KMS-11 (cell line): ENCODE measurements around the gene RNASE9.

Experiments used
- H2AFZ ChIP-seq: fragments of 200-600 bp; sonication (generic); 2 replicates; pipeline ENCODE4 v1.6.1; 2016; ENCODE audit warnings: antibody characterized with exemption, mixed run types, low read depth
- H3K27ac ChIP-seq: fragments of 200-600 bp; sonication (generic); 2 replicates; pipeline ENCODE4 v1.6.1; 2016; ENCODE audit warnings: mild to moderate bottlenecking, mixed run types
- H3K27me3 ChIP-seq: fragments of 200-600 bp; sonication (generic); 2 replicates; pipeline ENCODE4 v1.6.1; 2017; ENCODE audit warnings: mild to moderate bottlenecking, low read depth, mixed run types, moderate library complexity; ENCODE audit not compliant: insufficient read depth
- H3K36me3 ChIP-seq: fragments of 200-600 bp; sonication (generic); 2 replicates; pipeline ENCODE4 v1.6.1; 2017; ENCODE audit warnings: mild to moderate bottlenecking, mixed run types; ENCODE audit not compliant: insufficient read depth
- H3K4me1 ChIP-seq: fragments of 200-600 bp; sonication (generic); 2 replicates; pipeline ENCODE4 v1.6.1; 2016; ENCODE audit warnings: mild to moderate bottlenecking, low read depth, mixed run types; ENCODE audit not compliant: poor library complexity, severe bottlenecking
- H3K4me2 ChIP-seq: fragments of 200-600 bp; sonication (generic); 2 replicates; pipeline ENCODE4 v1.7.0; 2016; ENCODE audit warnings: mild to moderate bottlenecking, mixed run types
- H3K4me3 ChIP-seq: fragments of 200-600 bp; sonication (generic); IDR thresholded peaks from 2 replicates; pipeline ENCODE4 v1.6.1; 2017; ENCODE audit warnings: low read depth, low read length, mixed read lengths; ENCODE audit not compliant: insufficient read depth
- H3K79me2 ChIP-seq: fragments of 200-600 bp; sonication (generic); 2 replicates; pipeline ENCODE4 v1.6.1; 2016; ENCODE audit warnings: low read depth, mixed run types; ENCODE audit not compliant: insufficient read depth
- H3K9ac ChIP-seq: fragments of 200-600 bp; sonication (generic); 2 replicates; pipeline ENCODE4 v1.6.1; 2016; ENCODE audit warnings: mild to moderate bottlenecking, mixed run types
- H4K20me1 ChIP-seq: fragments of 200-600 bp; sonication (generic); 2 replicates; pipeline ENCODE4 v1.6.1; 2016; ENCODE audit warnings: mild to moderate bottlenecking, mixed run types; ENCODE audit not compliant: insufficient read depth
- CTCF ChIP-seq: fragments of 200-600 bp; sonication (generic); conservative IDR thresholded peaks from 2 replicates; pipeline ENCODE4 v1.6.1; 2017; ENCODE audit warnings: low read depth, mild to moderate bottlenecking, antibody characterized with exemption, low read length, moderate library complexity, mixed read lengths

Gene RNASE9

DNA sequence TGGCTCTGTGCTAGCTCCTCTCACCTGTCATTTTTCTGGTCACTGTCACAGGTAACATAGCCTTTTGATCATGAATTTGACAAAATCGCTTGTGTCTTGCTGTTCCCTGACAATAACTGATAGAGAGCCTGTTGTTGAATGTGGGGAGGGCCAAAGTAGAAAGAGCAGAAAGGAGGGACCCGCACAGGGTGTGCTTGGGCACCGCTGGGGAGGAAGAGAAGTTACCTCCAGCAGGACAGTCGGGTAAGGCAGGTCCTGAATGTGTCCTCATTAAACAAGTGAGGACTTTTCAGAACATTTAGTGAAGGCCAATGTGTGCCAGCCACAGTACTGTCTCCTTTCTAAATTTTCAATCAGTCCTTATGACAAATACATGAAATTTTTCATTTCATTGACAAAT is 30.4 kb upstream of the RNASE9 start, which contains the start of gene RNASE12:
RNASE12 (minus strand) TSS at position 142 of the 400 bp plus-strand sequence. CDS start 653 bp downstream, outside the sequence.
- Histone ChIP-seq H3K27me3 (no peaks in the 10 kb centered on the region), H3K27ac (no peak within 1 kb of the TSS), H4K20me1 (no peaks in the 10 kb centered on the region), H2AFZ (no peak within 1 kb of the TSS), H3K79me2 (no peaks in the 10 kb centered on the region), H3K4me2 (no peak within 1 kb of the TSS), H3K36me3 (no peaks in the 10 kb centered on the region), H3K4me3 (no peak within 1 kb of the TSS), H3K9ac (no peak within 1 kb of the TSS), H3K4me1 (no peaks in the 10 kb centered on the region)
- TF ChIP-seq CTCF: no peak

DNA sequence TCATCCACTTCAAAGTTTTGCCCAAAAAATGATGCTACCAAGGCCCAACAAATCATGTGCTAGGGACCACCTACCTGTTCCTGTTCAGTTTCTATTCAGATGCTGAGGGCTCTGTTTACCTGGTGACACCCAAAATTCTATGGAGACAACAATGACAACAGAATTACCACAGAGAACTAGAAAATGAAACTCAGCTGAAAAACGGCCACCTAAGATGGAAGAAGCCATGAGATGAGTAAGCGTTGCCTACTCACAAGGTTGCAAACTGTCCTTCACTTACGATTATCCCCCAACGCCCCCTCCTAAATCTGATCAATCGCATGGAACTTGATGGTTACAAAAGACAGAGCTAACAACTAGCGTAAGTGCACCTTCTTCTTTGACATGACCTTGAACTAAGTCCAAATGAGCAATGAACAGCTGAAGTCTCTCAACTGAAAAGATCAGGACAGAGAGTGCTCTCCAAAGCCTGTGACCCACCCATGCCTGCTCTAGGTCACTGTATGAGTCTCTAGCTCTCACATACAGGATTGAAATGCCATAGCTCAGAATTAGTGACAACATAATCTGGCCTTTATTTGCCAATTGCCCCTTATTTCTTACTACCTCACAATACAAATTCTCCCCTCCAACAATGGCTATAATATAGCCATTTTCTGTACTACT is 26.8 kb upstream of the RNASE9 start, which contains the start of gene RNASE11:
RNASE11 (minus strand) TSS at position 513 of the 666 bp plus-strand sequence.
- no peaks in the 10 kb centered on the region for H3K27me3 ChIP-seq
- no peak within 1 kb of the TSS for H3K4me2 ChIP-seq
- no peaks in the 10 kb centered on the region for H3K79me2 ChIP-seq
- H2AFZ ChIP-seq: no peak within 1 kb of the TSS
- no peak within 1 kb of the TSS for H3K4me3 ChIP-seq
- H3K27ac ChIP-seq: no peak within 1 kb of the TSS
- H4K20me1 ChIP-seq: no peaks in the 10 kb centered on the region
- H3K4me1 ChIP-seq: no peaks in the 10 kb centered on the region
- no peak within 1 kb of the TSS for H3K9ac ChIP-seq
- no peaks in the 10 kb centered on the region for H3K36me3 ChIP-seq
- TF ChIP-seq CTCF: no peak

- H3K27me3 ChIP-seq: no peaks in the 10 kb centered on the region
- H3K4me2 ChIP-seq: no peak overlapping the region
- H3K27ac ChIP-seq: no peak overlapping the region
- no peak for TF ChIP-seq CTCF
- no peak overlapping the region for H2AFZ ChIP-seq
- no peak overlapping the region for H3K4me3 ChIP-seq
- no peaks in the 10 kb centered on the region for H3K79me2 ChIP-seq
- no peaks in the 10 kb centered on the region for H4K20me1 ChIP-seq
- H3K9ac ChIP-seq: no peak overlapping the region
- no peaks in the 10 kb centered on the region for H3K4me1 ChIP-seq
- H3K36me3 ChIP-seq: no peaks in the 10 kb centered on the region
Measured at GRCh38 chr14:20583908-20584307, 23.1 kb upstream of the RNASE9 start.

- no peaks in the 10 kb centered on the region for H4K20me1 ChIP-seq
- H3K9ac ChIP-seq: no peak overlapping the region
- no peaks in the 10 kb centered on the region for H3K4me1 ChIP-seq
- no peaks in the 10 kb centered on the region for H3K36me3 ChIP-seq
- no peak overlapping the region for H3K4me3 ChIP-seq
- H2AFZ ChIP-seq: no peak overlapping the region
- no peak overlapping the region for H3K4me2 ChIP-seq
- no peak overlapping the region for H3K27ac ChIP-seq
- TF ChIP-seq CTCF: no peak
- H3K27me3 ChIP-seq: no peaks in the 10 kb centered on the region
- no peaks in the 10 kb centered on the region for H3K79me2 ChIP-seq
Measured at GRCh38 chr14:20583142-20583541, 22.3 kb upstream of the RNASE9 start.
